ENCODE data around the gene LENG9. TPM values are rescaled to one million over a fixed set of nuclear protein-coding genes. Genes with fewer than 3 reads are reported as not detected.
A peak's percentile ranks its signal among the peaks of the same experiment; 100 is the strongest.
"Not testable (repeated sequence)": the region's sequence is repeated elsewhere in the genome, so short reads cannot be mapped to it uniquely, and the experiment has no call there.

The LENG9 gene
- total RNA-seq = 10 to 100 TPM in 1 of 2 donors, 1 to 10 TPM in 1; 1.8 to 13.8 TPM
- polyA plus RNA-seq = 10 to 100 TPM in 1 of 2 donors, 1 to 10 TPM in 1; 4.6 to 11.9 TPM
- long read RNA-seq, donor 1, transcript LENG9-203 (1 exons, 1,916 nt) = major isoform, 33 of 33 reads
- long read RNA-seq, donor 1, partial matches to known transcripts = 0 of 33 reads
- long read RNA-seq, donor 1, other reads (novel, unspliced or antisense) = 0 of 33 reads
- long read RNA-seq, donor 2, transcript LENG9-203 (1 exons, 1,916 nt) = major isoform, 35 of 35 reads
- long read RNA-seq, donor 2, partial matches to known transcripts = 0 of 35 reads
- long read RNA-seq, donor 2, other reads (novel, unspliced or antisense) = 0 of 35 reads
- long read RNA-seq, donor 3, transcript LENG9-203 (1 exons, 1,916 nt) = major isoform, 20 of 20 reads
- long read RNA-seq, donor 3, partial matches to known transcripts = 0 of 20 reads
- long read RNA-seq, donor 3, other reads (novel, unspliced or antisense) = 0 of 20 reads
- long read RNA-seq, donor 4, transcript LENG9-203 (1 exons, 1,916 nt) = major isoform, 73 of 73 reads
- long read RNA-seq, donor 4, partial matches to known transcripts = 0 of 73 reads
- long read RNA-seq, donor 4, other reads (novel, unspliced or antisense) = 0 of 73 reads
- long read RNA-seq, donor 5, transcript LENG9-203 (1 exons, 1,916 nt) = major isoform, 65 of 65 reads
- long read RNA-seq, donor 5, partial matches to known transcripts = 0 of 65 reads
- long read RNA-seq, donor 5, other reads (novel, unspliced or antisense) = 0 of 65 reads

GRCh38 chr19:54463531-54464043, at the start of gene LENG9:
LENG9 (minus strand) TSS chr19:54463778; CDS start chr19:54463526, 252 bp downstream.
- Histone ChIP-seq H3K27me3 (ENCODE audit: control insufficient read depth in 3 of 3, insufficient read depth in 3 of 3, low read length in 2 of 3) (no peaks in the 10 kb centered on the region), H3K4me1 (ENCODE audit: control insufficient read depth in 5 of 5, insufficient read depth in 5 of 5, low read length in 5 of 5) (peaks cover 0 to 50% (median 13%) of the 10 kb centered on the region in 5 donors), H3K27ac (ENCODE audit: low read depth in 1 of 2, low read length in 1 of 2) (peak within 1 kb of the TSS; percentile 94 to 98), H3K4me3 (peak within 1 kb of the TSS; percentile 63), H3K9ac (ENCODE audit: insufficient read depth in 1 of 2, low read length in 2 of 2) (peak within 1 kb of the TSS in 1 of 2 donors; percentile 42), H3K36me3 (ENCODE audit: control insufficient read depth in 4 of 4, insufficient read depth in 4 of 4, low read length in 4 of 4) (peaks cover 7 to 35% (median 15%) of the 10 kb centered on the region in 4 donors), H3K9me3 (ENCODE audit: control insufficient read depth in 4 of 4, insufficient read depth in 3 of 4, low read length in 3 of 4) (no peaks in the 10 kb centered on the region)
- peak; percentile 98 to 99 (median 98) for DNase-seq
- peak; percentile 76 for ATAC-seq (ENCODE audit: insufficient read depth, low FRiP score)
- WGBS, 2 donors = 0% methylated on average over 34 to 41 of the region's 41 CpGs
- no peak for TF ChIP-seq CTCF (IDR thresholded peaks at IDR 0.05; ENCODE audit: control extremely low read depth, extremely low read depth)

DNA sequence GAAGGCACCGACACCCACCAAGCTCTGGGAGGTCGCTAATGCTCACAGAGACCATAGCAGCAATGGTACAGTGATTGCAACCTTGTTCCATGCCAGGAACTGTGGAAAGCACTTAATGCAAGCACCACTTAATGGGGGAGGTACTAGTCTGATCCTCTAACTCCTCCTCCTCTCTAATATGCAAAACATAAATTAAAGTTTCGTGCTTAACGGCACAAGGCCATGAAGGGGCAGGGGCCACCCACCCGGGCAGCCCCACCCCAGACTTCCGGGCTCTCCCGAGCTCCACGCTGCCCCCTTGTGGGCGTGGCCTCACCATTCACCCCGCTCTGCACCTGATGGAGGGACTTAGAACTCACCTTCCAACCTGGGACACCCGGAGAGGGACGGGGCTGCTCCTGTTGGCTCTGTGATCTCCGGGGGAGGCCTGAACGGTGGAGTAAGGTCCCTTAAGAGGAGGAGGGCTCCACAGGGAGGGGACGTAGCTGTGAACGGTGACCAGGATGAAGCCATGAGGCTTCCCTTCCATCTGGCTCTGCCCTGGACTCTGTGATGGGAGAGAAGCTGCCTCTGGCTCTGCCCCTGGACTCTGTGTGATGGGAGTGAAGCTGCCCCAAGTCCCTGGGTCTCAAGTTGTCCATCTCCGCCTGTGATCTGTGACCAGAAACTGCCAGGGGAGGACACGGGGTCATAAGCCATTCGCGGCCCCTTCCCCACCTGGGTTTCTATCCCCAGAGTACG, 45.8 kb upstream of the LENG9 start:
- H3K9me3 ChIP-seq (ENCODE audit: control insufficient read depth in 4 of 4, insufficient read depth in 3 of 4, low read length in 3 of 4); ATAC-seq (ENCODE audit: insufficient read depth, low FRiP score); H3K4me1 ChIP-seq (ENCODE audit: control insufficient read depth in 5 of 5, insufficient read depth in 5 of 5, low read length in 5 of 5); H3K4me3 ChIP-seq; H3K27ac ChIP-seq (ENCODE audit: low read depth in 1 of 2, low read length in 1 of 2); H3K27me3 ChIP-seq (ENCODE audit: control insufficient read depth in 3 of 3, insufficient read depth in 3 of 3, low read length in 2 of 3); H3K36me3 ChIP-seq (ENCODE audit: control insufficient read depth in 4 of 4, insufficient read depth in 4 of 4, low read length in 4 of 4); DNase-seq; H3K9ac ChIP-seq (ENCODE audit: insufficient read depth in 1 of 2, low read length in 2 of 2): not testable (repeated sequence)
- 61 to 73% methylated on average over 6 to 8 of the region's 21 CpGs for WGBS, 2 donors

DNA sequence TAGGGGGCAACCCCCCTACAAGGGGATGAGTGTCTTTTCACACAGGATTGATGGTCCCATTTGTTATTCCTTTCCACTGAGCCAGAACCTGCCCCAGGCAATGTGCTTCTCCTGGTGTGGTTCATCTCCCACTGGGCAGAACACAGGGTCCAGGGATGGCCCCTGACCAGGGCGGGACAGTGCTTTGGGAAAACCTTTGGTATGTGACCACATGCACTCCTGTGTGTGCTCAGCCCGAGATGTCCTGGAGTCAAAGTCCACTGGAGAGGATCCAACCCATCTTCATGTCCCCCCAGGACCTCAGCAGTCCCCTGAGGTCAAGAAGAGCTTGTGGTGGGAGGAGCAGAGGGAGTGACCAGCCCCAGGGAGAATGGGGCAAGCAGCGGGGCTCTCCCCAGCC, 44.9 kb upstream of the LENG9 start:
- H3K9ac ChIP-seq (ENCODE audit: insufficient read depth in 1 of 2, low read length in 2 of 2); H3K27me3 ChIP-seq (ENCODE audit: control insufficient read depth in 3 of 3, insufficient read depth in 3 of 3, low read length in 2 of 3); H3K4me1 ChIP-seq (ENCODE audit: control insufficient read depth in 5 of 5, insufficient read depth in 5 of 5, low read length in 5 of 5); H3K4me3 ChIP-seq; H3K36me3 ChIP-seq (ENCODE audit: control insufficient read depth in 4 of 4, insufficient read depth in 4 of 4, low read length in 4 of 4); H3K27ac ChIP-seq (ENCODE audit: low read depth in 1 of 2, low read length in 1 of 2); ATAC-seq (ENCODE audit: insufficient read depth, low FRiP score); DNase-seq; H3K9me3 ChIP-seq (ENCODE audit: control insufficient read depth in 4 of 4, insufficient read depth in 3 of 4, low read length in 3 of 4): not testable (repeated sequence)
- 60 to 87% methylated on average over 2 of the region's 3 CpGs for WGBS, 2 donors

DNA sequence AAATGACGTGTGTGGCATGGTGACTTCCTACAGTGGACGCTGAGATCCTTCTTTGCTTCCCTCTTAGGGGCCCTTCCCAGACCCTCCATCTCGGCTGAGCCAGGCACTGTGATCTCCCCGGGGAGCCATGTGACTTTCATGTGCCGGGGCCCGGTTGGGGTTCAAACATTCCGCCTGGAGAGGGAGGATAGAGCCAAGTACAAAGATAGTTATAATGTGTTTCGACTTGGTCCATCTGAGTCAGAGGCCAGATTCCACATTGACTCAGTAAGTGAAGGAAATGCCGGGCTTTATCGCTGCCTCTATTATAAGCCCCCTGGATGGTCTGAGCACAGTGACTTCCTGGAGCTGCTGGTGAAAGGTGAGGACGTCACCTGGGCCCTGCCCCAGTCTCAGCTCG, 44.2 kb upstream of the LENG9 start:
- H3K36me3 ChIP-seq (ENCODE audit: control insufficient read depth in 4 of 4, insufficient read depth in 4 of 4, low read length in 4 of 4) = no peaks in the 10 kb centered on the region
- H3K9ac ChIP-seq (ENCODE audit: insufficient read depth in 1 of 2, low read length in 2 of 2) = no peak overlapping the region
- WGBS, 2 donors = 60 to 69% methylated on average over 12 of the region's 12 CpGs
- H3K27me3 ChIP-seq (ENCODE audit: control insufficient read depth in 3 of 3, insufficient read depth in 3 of 3, low read length in 2 of 3) = peaks cover 0 to 3% (median 0%) of the 10 kb centered on the region in 3 donors
- no peak for ATAC-seq (ENCODE audit: insufficient read depth, low FRiP score)
- H3K4me3 ChIP-seq = no peak overlapping the region
- peaks cover 0 to 9% (median 0%) of the 10 kb centered on the region in 4 donors for H3K9me3 ChIP-seq (ENCODE audit: control insufficient read depth in 4 of 4, insufficient read depth in 3 of 4, low read length in 3 of 4)
- no peak for DNase-seq
- H3K27ac ChIP-seq (ENCODE audit: low read depth in 1 of 2, low read length in 1 of 2) = no peak overlapping the region
- TF ChIP-seq CTCF (IDR thresholded peaks at IDR 0.05; ENCODE audit: control extremely low read depth, extremely low read depth) = no peak
- no peaks in the 10 kb centered on the region for H3K4me1 ChIP-seq (ENCODE audit: control insufficient read depth in 5 of 5, insufficient read depth in 5 of 5, low read length in 5 of 5)

- H3K27me3 ChIP-seq (ENCODE audit: control insufficient read depth in 3 of 3, insufficient read depth in 3 of 3, low read length in 2 of 3); H3K9ac ChIP-seq (ENCODE audit: insufficient read depth in 1 of 2, low read length in 2 of 2); H3K4me1 ChIP-seq (ENCODE audit: control insufficient read depth in 5 of 5, insufficient read depth in 5 of 5, low read length in 5 of 5); ATAC-seq (ENCODE audit: insufficient read depth, low FRiP score); DNase-seq; H3K9me3 ChIP-seq (ENCODE audit: control insufficient read depth in 4 of 4, insufficient read depth in 3 of 4, low read length in 3 of 4); H3K4me3 ChIP-seq; H3K36me3 ChIP-seq (ENCODE audit: control insufficient read depth in 4 of 4, insufficient read depth in 4 of 4, low read length in 4 of 4); H3K27ac ChIP-seq (ENCODE audit: low read depth in 1 of 2, low read length in 1 of 2): not testable (repeated sequence)
- 57 to 68% methylated on average over 10 to 11 of the region's 15 CpGs for WGBS, 2 donors
Measured at GRCh38 chr19:54507038-54507717, 43.6 kb upstream of the LENG9 start.
